Smooth muscle cell (in vitro differentiated cells): ENCODE data around the gene CALR3. TPM values are rescaled to one million over a fixed set of nuclear protein-coding genes. Genes with fewer than 3 reads are reported as not detected.
"Not testable (repeated sequence)": the region's sequence is repeated elsewhere in the genome, so short reads cannot be mapped to it uniquely, and the experiment has no call there.

Source experiments
- DNase-seq: peaks from one replicate; lab custom pipeline; 2025; ENCODE audit not compliant: unreplicated experiment; lab: John Stamatoyannopoulos, UW
- H2AFZ ChIP-seq: fragments of 200-600 bp; sonication (generic); 2 replicates; pipeline ENCODE4 v1.6.0; 2016; ENCODE audit warnings: antibody characterized with exemption, low read depth, mild to moderate bottlenecking
- H3F3A ChIP-seq: fragments of 200-600 bp; sonication (generic); 2 replicates; pipeline ENCODE4 v1.6.0; 2017; ENCODE audit warnings: antibody characterized with exemption, low read depth
- H3K27ac ChIP-seq: fragments of 200-600 bp; sonication (generic); 2 replicates; pipeline ENCODE4 v1.5.1; 2016; ENCODE audit warnings: low read depth, mild to moderate bottlenecking
- H3K27me3 ChIP-seq: fragments of 200-600 bp; sonication (generic); 2 replicates; pipeline ENCODE4 v1.6.1; 2016; ENCODE audit warnings: low read depth, mild to moderate bottlenecking
- H3K36me3 ChIP-seq: fragments of 200-600 bp; sonication (generic); 2 replicates; pipeline ENCODE4 v1.5.1; 2016; ENCODE audit warnings: low read depth
- H3K4me1 ChIP-seq: fragments of 200-600 bp; sonication (generic); 2 replicates; pipeline ENCODE4 v1.5.1; 2016; ENCODE audit warnings: low read depth
- H3K4me2 ChIP-seq: fragments of 200-600 bp; sonication (generic); 2 replicates; pipeline ENCODE4 v1.6.0; 2016; ENCODE audit warnings: mild to moderate bottlenecking
- H3K4me3 ChIP-seq: fragments of 200-600 bp; sonication (generic); 2 replicates; pipeline ENCODE4 v1.5.1; 2016; ENCODE audit warnings: mild to moderate bottlenecking
- H3K79me2 ChIP-seq: fragments of 200-600 bp; sonication (generic); 2 replicates; pipeline ENCODE4 v1.6.0; 2016; ENCODE audit warnings: low read depth, mild to moderate bottlenecking
- H3K9ac ChIP-seq: fragments of 200-600 bp; sonication (generic); 2 replicates; pipeline ENCODE4 v1.6.0; 2016; ENCODE audit warnings: low read depth
- H3K9me3 ChIP-seq: fragments of 200-600 bp; sonication (generic); replicated peaks from 2 replicates; pipeline ENCODE4 v1.5.1; 2016; ENCODE audit warnings: low read depth
- H4K20me1 ChIP-seq: fragments of 200-600 bp; sonication (generic); 2 replicates; pipeline ENCODE4 v1.6.0; 2016; ENCODE audit warnings: low read depth
- WGBS: methylation state at CpG from one replicate; pipeline ENCODE4 v1.1.7; 2016; ENCODE audit warnings: low lambda C conversion rate; 5-methylcytosine and 5-hydroxymethylcytosine counted together
- polyA plus RNA-seq: library from polyadenylated mRNA; unstranded; fragments of >200 nt; fragmentation: Nextera tagmentation; extraction: Ambion mirVana; gene quantifications from 2 replicates; pipeline ENCODE4 v1.2.1, GENCODE V29; 2016
- total RNA-seq: library from RNA; depleted of rRNA; stranded (reverse); fragments of >200 nt; gene quantifications from 2 replicates; pipeline ENCODE4 v1.2.3, GENCODE V29; 2014
- TF ChIP-seq, protein P1 (sequence below): fragments of 200-600 bp; sonication (generic); IDR thresholded peaks from 2 replicates; pipeline ENCODE4 v1.5.1; 2017; ENCODE audit warnings: borderline replicate concordance, mild to moderate bottlenecking, antibody characterized with exemption; ENCODE audit not compliant: insufficient read depth, poor library complexity, severe bottlenecking

The CALR3 gene
- total and polyA plus RNA-seq, 2 experiments from 2014 or later, result not detected

DNA sequence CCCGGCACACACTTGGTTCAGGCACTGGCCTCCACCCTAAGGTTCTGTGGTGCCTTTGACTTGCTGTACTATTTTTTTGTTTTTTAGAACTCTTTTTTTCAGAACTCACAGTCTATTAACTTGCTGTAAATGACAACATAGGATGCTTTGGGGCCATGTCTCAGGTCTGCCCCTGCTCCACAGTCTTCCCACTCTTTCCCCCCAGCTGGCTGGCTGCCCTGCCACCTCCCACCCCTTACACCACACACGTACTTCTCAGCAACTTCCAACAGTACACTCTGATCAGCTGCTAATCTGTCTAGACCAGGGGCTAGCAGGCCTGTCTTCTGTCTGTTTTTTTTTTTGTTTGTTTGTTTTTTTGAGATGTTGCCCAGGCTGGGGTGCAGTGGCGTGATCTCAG is 8.3 kb upstream of the CALR3 start:
- TF ChIP-seq, protein P1, sequence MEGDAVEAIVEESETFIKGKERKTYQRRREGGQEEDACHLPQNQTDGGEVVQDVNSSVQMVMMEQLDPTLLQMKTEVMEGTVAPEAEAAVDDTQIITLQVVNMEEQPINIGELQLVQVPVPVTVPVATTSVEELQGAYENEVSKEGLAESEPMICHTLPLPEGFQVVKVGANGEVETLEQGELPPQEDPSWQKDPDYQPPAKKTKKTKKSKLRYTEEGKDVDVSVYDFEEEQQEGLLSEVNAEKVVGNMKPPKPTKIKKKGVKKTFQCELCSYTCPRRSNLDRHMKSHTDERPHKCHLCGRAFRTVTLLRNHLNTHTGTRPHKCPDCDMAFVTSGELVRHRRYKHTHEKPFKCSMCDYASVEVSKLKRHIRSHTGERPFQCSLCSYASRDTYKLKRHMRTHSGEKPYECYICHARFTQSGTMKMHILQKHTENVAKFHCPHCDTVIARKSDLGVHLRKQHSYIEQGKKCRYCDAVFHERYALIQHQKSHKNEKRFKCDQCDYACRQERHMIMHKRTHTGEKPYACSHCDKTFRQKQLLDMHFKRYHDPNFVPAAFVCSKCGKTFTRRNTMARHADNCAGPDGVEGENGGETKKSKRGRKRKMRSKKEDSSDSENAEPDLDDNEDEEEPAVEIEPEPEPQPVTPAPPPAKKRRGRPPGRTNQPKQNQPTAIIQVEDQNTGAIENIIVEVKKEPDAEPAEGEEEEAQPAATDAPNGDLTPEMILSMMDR, result no peak
- no peak overlapping the region for H3K27ac ChIP-seq
- no peak for DNase-seq
- H3K79me2 ChIP-seq, result no peaks in the 10 kb centered on the region
- H4K20me1 ChIP-seq, result no peaks in the 10 kb centered on the region
- no peaks in the 10 kb centered on the region for H3F3A ChIP-seq
- no peak overlapping the region for H2AFZ ChIP-seq
- H3K4me3 ChIP-seq, result no peak overlapping the region
- no peaks in the 10 kb centered on the region for H3K4me1 ChIP-seq
- H3K9ac ChIP-seq, result no peak overlapping the region
- no peaks in the 10 kb centered on the region for H3K9me3 ChIP-seq
- no peaks in the 10 kb centered on the region for H3K36me3 ChIP-seq
- no peak overlapping the region for H3K4me2 ChIP-seq
- H3K27me3 ChIP-seq, result no peaks in the 10 kb centered on the region
- 73% methylated on average over 3 of the region's 3 CpGs for WGBS

DNA sequence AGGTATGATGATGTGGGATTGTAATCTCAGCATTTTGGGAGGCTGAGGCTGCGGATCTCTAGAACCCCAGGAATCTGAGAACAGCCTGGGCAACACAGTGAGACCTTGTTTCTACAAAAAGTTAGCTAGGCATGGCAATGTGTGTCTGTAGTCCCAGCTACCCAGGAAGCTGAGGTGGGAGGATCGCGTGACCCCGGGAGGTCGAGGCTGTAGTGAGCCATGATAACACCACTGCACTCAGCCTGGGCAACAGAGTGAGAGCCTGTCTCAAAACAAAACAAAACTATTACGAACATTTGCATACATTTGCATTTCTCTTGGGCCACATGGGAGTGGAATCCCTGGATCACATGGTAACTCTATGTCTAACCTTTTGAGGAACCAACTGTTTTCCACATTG is 1.9 kb upstream of the CALR3 start:
- no peaks in the 10 kb centered on the region for H4K20me1 ChIP-seq
- no peaks in the 10 kb centered on the region for H3K36me3 ChIP-seq
- no peaks in the 10 kb centered on the region for H3K4me1 ChIP-seq
- H3K9ac ChIP-seq, result no peak overlapping the region
- H3K79me2 ChIP-seq, result no peaks in the 10 kb centered on the region
- H2AFZ ChIP-seq, result no peak overlapping the region
- no peak overlapping the region for H3K4me2 ChIP-seq
- TF ChIP-seq, protein P1, result no peak
- H3K27me3 ChIP-seq, result no peaks in the 10 kb centered on the region
- DNase-seq, result no peak
- no peaks in the 10 kb centered on the region for H3K9me3 ChIP-seq
- H3F3A ChIP-seq, result no peaks in the 10 kb centered on the region
- 94% methylated on average over 6 of the region's 6 CpGs for WGBS
- H3K4me3 ChIP-seq, result no peak overlapping the region
- H3K27ac ChIP-seq, result no peak overlapping the region

DNA sequence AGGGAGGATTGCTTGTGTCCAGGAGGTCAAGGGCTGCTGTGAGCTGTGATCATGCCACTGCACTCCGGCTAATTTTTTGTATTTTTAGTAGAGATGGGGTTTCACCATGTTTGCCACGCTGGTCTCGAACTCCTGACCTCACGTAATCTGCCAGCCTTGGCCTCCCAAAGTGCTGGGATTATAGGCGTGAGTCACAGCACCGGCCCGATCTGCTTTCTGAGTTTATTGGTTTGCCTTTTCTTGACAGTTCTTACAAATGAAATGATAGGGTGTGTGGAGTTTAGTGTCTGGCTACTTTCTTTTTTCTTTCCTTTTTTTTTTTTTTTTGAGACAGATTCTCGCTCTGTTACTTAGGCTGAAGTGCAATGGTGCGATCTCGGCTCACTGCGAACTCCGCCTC is 1.1 kb upstream of the CALR3 start:
- Histone ChIP-seq H3K4me1 (no peaks in the 10 kb centered on the region), H3K79me2 (no peaks in the 10 kb centered on the region), H3K4me2 (peak overlapping the region; percentile 83), H3F3A (no peaks in the 10 kb centered on the region), H3K36me3 (no peaks in the 10 kb centered on the region), H3K9me3 (no peaks in the 10 kb centered on the region), H3K27me3 (no peaks in the 10 kb centered on the region), H2AFZ (peak overlapping the region; percentile 76), H4K20me1 (no peaks in the 10 kb centered on the region), H3K4me3 (peak overlapping the region; percentile 64), H3K9ac (peak overlapping the region; percentile 65), H3K27ac (peak overlapping the region; percentile 47)
- TF ChIP-seq, protein P1, result no peak
- DNase-seq, result no peak
- WGBS, result 67% methylated on average over 10 of the region's 12 CpGs

DNA sequence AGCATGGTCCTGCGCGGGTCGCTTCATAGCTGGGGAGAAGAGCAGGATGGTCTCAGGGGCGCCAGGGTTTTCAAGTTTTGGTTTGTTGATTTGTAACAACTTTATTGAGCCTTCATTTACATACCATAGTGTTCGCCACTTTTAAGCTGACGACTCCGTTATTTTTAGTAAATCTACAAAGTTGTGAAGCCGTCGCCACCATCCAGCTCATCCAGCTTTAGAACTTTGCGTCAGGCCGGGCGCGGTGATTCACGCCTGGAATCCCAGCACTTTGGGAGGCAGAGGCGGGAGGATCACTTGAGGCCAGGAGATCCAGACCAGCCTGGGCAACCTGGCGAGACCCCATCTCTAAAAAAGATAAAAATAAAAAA is 631 bp upstream of the CALR3 start:
- peak overlapping the region; percentile 64 for H3K4me3 ChIP-seq
- no peaks in the 10 kb centered on the region for H3K36me3 ChIP-seq
- H2AFZ ChIP-seq, result peak overlapping the region; percentile 76
- no peaks in the 10 kb centered on the region for H3K79me2 ChIP-seq
- no peaks in the 10 kb centered on the region for H4K20me1 ChIP-seq
- WGBS, result 42% methylated on average over 16 of the region's 16 CpGs
- H3K4me1 ChIP-seq, result no peaks in the 10 kb centered on the region
- H3K9me3 ChIP-seq, result no peaks in the 10 kb centered on the region
- TF ChIP-seq, protein P1, result no peak
- H3K27me3 ChIP-seq, result no peaks in the 10 kb centered on the region
- peak overlapping the region; percentile 83 for H3K4me2 ChIP-seq
- no peak for DNase-seq
- H3K27ac ChIP-seq, result peak overlapping the region; percentile 47
- H3K9ac ChIP-seq, result peak overlapping the region; percentile 65
- no peaks in the 10 kb centered on the region for H3F3A ChIP-seq

DNA sequence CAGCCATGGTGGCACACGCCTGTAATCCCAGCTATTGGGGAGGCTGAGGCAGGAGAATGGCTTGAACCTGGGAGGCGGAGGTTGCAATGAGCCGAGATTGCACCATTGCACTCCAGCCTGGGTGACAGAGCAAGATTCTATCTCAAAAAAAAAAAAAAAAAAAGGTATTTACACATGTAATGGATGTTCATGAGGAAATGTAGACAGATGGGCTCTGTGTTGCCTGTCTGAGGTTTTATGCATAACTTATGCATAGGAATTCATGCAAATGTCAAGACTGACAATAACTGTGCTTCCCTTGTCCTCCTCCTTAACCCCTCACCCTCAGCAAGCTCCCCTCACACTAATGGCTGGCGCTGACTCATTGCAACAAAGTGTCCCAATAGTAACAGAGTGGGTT is 9.5 kb downstream of the CALR3 start:
- not testable (repeated sequence) for H3K9ac ChIP-seq, DNase-seq, H3K4me2 ChIP-seq, H2AFZ ChIP-seq, H3K4me1 ChIP-seq, H4K20me1 ChIP-seq, H3K79me2 ChIP-seq, H3K27ac ChIP-seq, H3F3A ChIP-seq, H3K9me3 ChIP-seq, H3K27me3 ChIP-seq, H3K4me3 ChIP-seq, H3K36me3 ChIP-seq
- 92% methylated on average over 4 of the region's 4 CpGs for WGBS
